IPS-11a (cell line): ENCODE measurements around the gene TMEM132C.

Experiments
- H3K4me3 ChIP-seq: one replicate; pipeline ENCODE4 v1.5.1; 2013; ENCODE audit warnings: low read depth, low read length, control low read depth

TMEM132C gene

DNA sequence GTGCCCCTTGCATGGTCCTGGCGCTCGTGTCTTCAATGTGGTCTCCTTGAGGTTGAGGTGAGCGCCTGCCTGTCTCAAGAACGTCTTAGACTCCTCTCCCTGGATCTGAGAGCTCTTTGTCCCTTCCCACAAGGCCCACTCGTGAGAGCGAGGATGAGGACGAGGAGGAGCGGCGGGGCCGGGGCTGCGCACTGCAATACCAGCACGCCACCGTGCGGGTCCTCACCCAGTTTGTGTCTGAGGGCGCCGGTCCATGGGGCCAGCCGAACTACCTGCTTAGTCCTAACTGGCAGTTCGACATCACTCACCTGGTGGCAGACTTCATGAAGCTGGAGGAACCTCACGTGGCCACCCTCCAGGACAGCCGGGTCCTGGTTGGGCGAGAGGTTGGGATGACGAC, 428.7 kb downstream of the TMEM132C start:
- no peak overlapping the region for H3K4me3 ChIP-seq

DNA sequence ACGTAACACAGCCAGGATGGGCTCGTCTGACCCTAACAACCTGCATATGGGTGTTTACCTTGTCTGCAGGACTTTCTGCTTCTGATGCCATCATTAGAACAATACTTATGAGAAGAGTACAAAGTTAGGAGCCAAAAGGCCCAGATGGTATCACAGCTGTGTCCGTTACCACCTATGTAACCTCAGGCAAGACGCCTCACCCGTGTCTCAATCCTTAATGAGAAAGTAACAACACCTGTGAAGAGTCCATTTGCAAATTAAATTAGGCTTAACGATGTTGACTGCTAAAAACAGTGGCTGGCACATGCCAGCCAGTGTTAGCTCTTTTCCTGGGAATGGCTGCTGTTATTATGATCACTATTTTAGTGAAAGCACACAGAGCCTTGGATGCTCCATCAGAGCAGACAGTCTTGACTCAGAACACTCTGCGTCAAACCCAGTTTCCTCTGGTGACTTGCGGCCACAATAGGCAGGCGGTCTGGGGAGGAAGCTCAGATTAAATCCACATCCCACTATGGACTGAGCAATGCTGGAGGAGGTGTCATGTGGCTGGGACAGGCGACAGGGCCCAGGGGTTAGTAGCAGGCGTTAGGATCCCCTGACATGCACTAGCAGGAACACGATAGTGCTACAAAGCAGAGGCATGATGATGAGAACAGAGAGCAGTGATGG, 431.5 kb downstream of the TMEM132C start:
- H3K4me3 ChIP-seq = no peak overlapping the region

DNA sequence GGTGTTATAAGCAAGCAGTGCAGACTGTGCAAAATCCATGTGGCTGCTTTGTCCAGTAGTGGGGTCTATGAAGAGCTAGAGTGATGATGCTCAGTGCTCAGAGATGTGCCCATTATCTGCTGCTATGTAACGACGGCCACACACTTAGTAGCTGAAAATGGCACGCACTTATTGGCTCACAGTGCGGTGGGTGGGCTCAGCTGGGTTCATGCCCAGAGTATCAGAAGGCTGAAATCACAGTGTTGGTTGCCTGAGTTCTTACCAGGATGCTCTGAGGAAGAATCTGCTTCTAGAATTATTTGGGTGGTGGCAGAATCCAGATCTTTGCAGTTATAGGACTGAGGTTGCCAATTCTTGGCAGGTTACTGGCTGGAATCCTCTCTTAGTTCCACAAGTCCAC, 432.1 kb downstream of the TMEM132C start:
- H3K4me3 ChIP-seq = no peak overlapping the region

DNA sequence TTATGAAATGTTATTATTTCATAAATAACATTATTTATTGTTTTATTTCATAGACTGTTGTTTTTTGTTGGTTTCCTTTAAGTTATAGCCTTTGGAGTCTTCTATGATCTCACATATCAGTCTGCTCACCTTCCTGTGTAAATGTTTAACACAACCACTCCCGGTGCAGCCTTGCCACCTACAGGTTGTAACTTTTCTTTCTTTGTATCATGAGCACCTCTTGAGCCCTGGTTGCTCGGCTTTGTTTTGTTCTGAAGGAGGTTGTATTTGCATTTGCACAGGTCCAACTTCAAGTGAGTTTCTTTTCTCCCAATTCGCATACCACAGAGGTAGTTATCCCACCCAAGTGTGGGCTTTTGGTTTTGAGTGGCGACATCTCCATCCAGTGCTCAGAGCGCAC, 435.4 kb downstream of the TMEM132C start:
- no peak overlapping the region for H3K4me3 ChIP-seq

DNA sequence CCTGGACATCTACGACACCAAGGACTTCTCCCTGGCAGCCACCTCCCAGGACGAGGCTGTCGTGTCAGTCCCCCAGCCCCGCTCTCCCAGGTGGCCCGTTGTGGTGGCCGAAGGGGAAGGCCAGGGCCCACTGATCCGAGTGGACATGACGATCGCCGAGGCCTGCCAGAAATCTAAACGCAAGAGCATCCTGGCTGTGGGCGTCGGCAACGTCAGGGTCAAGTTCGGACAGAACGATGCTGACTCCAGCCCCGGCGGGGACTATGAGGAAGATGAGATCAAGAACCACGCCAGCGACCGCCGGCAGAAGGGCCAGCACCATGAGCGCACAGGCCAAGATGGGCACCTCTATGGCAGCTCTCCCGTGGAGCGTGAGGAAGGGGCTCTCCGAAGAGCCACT, 438.2 kb downstream of the TMEM132C start:
- no peak overlapping the region for H3K4me3 ChIP-seq

DNA sequence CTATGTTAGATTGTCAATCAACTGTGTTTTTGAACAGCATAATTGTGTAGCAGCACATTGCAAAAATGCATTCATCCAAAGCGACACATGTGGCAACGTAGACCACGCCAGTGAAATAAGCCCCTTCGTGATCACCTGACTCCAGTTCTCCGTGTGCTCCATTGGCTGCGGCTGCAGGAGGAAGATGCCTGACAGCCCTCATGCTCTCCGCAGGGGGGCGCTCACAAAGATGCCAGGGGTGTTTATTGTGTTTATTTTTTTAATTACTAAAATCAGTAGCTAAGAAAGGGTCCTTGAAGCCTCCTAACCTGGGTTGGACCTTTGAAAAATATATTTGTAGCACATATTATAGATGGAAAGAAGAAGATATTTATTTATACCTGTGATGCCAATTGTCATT, 440.5 kb downstream of the TMEM132C start:
- H3K4me3 ChIP-seq = no peak overlapping the region

DNA sequence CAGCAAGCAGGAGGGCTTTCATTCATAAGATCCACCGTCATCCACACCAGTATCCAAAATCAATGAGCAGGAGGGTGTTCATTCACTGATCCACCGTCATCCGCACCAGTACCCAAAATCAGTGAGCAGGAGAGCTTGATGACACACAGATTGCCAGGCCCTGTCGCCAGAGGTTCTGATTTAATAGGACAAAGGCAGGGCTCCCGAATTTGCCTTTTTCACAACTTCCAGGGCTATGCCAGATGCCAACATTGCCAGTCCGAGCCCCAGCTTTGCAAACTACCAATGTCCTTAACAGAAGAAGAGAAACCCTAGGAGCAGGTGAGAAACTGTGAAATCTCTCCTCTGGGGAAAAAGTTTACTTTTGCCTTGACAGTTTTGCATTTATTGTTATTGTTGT, 441.8 kb downstream of the TMEM132C start:
- no peak overlapping the region for H3K4me3 ChIP-seq

DNA sequence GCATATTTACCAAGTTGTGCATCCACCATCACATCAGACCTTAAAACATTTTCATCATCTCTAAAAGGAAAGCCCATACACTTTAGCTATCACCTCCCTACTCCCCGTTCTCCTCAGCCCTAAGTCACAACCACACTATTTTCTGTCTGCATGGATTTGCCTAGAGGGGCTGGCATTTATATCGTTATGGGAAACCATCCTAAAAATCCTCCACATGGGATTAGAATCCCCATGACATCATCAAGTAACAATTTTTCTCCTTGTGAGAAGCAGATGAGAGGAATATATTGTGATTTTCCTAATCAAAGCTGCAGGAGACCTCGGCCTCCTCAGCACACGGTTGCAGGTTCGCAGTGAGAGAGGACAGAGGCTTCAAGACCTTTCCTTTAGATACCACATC, 442.7 kb downstream of the TMEM132C start:
- no peak overlapping the region for H3K4me3 ChIP-seq

DNA sequence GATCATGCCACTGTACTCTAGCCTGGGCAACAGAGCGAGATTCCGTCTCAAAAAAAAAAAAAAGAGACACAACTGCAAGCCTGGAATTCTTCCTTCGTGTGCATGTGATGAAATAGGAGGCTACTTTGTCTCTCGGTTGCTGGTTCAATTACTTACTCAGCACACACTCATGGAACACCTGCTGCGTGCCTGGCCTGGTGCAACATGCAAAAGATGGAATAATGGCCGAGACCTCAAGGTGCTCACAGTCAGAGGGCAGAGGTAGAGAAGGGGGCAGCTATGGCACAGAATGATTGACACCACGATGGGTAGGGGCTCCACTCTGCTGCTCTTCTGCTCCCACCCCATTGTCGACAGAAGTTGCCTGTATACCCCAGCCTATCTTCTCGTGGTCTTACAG, 444.5 kb downstream of the TMEM132C start:
- H3K4me3 ChIP-seq = no peak overlapping the region

DNA sequence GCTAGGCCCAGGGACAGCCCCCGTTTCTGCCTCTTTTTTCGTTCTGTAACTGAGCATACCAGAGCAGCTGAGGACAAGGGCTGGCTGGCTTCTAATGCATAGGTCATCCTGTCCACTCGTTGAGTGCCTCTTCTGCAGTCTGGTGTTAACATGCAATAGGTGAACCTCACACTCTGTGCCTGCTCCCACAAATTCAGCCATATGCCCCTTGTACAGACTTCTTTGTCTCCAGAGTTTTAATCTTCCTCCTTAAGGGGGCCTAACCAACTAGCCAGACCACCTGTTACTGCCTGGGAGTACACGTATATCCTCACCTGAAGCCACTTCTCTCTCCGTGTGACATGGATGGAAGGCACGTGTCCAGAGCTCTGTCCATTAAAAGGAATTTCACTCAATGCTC, 445.7 kb downstream of the TMEM132C start:
- no peak overlapping the region for H3K4me3 ChIP-seq

DNA sequence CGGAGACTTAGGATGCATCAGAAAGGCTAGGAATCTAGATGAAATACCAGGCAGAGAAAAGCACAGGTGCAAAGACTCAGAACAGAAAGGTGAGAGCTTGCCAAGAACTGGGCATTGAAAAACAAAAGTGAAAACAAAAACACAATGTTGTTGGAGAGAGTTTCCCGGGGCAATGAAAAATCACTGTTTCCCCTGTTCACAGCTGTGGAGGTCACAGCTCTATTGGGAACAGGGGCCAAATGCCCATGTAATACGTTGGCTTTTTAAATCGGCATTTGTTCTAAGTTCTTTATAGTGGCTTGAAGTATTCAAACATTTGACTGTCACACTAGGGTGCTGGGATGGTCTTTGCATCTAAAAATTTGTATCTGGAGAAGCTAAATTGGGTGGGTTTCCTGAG, 448.5 kb downstream of the TMEM132C start:
- H3K4me3 ChIP-seq = no peak overlapping the region

DNA sequence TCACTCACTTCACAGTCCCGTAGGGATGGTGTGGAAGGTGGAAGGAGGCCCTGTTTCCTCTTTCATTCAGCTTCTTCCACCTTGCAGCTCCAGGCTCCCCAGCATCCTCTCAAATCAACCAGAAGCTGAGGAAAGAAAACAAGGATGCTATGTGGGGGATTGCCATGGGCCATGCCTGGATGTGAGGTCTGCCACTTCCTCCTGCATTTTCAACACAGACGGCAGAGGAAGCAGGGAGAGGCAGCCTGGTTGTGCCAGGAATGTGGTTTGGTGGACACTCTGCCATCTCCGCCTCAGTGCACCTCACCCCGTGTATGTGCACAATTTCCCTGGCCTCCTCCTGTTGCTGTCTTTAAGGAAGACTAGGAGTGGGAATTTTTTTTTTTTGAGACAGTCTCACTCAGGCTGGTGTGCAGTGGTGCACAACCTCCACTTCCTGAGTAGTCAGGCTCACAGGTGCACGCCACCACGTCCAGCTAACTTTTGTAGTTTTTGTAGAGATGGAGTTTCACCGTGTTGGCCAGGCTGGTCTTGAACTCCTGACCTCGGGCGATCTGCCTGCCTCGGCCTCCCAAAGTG, 457.6 kb downstream of the TMEM132C start:
- H3K4me3 ChIP-seq = no peak overlapping the region

DNA sequence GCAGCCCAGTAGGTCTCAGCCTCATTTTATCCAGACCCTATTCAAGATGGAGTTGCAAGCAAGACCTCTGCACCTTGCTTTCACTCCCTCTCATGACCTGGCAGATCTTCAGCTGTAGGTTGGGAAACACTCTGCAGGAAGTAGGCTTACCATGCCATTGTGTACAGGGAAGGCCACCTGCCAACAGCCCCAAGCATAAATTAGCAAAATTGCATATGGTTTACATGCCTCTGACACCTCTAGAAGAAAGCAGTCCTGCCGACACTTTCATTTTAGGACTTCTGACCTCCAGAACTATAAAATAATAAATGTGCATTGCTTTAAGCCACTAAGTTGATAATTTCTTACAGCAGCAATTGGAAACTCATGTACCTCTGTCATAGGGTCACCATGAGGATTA, 459.9 kb downstream of the TMEM132C start:
- H3K4me3 ChIP-seq = no peak overlapping the region

DNA sequence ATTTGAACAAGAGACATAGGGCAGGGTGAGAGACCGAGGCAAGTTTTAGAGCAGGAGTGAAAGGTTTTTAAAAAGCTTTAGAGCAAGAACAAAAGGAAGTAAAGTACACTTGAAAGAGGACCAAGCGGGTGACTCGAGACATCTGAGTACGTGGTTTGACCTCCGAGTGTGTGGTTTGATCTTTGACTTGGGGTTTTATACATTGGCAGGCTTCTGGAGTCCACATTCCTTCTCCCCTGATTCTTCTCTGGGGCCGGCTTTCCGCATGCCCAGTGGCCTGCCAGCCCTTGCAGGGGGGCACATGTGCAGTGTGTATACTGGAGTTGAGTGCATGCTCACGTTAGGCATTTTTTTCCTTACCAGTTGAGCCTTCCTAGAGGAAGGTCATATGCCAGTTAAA, 460.5 kb downstream of the TMEM132C start:
- no peak overlapping the region for H3K4me3 ChIP-seq

DNA sequence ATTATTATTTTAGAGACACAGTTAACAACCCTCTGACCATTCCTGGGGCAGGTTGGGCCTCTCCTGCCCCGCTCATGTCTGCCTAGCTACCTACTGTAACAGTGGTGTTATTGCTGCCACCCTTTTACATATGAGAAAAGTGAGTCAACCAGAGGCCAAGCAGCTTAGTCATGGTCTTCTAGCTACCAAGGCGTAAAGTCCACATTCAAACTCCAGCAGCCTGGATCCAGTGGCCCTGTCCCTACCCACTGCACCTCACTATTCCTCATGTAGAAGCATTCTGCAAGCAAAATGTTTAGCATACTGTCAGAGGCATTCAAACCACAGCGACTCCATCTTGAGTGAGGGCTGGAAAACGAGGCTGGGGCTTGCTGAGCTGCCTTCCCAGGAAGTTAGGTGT, 461.0 kb downstream of the TMEM132C start:
- no peak overlapping the region for H3K4me3 ChIP-seq

DNA sequence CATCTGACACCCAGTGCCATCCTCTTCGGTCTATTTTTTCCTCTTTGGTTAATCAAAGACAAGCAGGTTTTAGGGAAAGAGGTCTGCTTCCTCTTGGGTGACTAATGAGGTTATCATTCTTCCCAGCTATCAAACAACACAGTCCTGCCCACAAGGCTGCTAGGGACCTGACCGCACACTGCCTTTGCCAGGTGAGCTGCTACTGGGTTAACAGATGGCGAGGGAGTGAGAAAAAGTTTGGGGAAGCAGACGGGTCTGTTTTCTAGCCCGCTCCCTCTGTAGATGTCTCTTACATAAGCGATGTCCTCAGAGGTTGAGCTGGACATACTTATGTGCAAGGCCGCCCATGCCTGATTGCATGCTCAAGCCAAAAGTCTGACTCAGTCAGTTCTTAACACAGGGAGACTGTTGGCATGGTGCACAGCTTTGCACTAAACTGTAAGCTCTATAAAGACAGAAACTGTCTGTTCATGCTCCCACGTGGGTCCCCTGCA, 462.7 kb downstream of the TMEM132C start:
- no peak overlapping the region for H3K4me3 ChIP-seq

DNA sequence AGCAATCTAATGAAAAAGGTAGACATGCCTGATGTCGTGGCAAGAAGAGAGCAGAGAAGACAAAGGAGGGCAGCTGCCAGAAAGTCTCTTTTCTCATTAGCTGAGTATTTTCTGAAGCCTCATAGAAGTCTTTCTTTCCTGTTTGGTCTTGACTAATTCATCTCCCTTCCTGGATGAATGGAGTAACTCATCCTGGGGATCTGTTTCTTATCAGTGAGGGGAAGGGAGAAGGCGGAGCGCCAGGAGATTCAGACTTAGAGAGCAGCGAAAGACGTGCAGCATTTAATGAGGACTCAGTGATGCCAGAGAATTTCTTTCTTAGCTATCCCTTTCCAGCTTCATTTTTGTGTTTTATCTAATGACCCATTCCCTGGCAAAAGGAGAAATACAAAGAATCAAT, 467.4 kb downstream of the TMEM132C start:
- H3K4me3 ChIP-seq = no peak overlapping the region

DNA sequence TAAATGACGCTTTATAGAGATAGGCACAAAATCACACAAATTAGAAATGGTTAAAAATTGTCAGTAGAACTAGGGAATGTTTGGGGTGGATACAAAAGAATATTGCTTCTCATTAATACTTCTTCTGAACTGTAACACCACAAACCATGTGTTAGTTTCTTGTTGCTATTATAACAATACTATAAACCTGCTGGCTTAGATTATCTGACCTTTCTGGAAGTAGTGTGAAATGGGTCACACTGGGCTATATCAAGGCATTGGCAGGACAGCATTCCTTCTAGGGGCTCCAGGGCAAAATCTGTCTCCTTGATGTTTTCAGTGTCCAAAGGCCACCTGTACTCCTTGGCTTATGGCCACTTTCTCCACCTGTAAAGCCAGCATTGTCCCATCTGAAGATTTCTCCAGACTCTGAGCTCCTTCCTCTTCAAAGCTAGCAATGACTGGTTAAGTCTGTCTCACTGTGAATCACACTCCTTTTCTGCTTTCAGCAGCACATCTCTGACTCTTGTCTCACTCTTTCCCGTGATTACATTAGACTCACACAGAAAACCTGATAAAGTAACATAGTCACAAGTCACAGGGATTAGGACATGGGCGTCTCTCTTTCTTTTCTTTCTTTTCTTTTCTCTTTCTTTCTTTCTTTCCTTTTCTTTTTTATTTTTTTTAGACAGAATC, 470.5 kb downstream of the TMEM132C start:
- no peak overlapping the region for H3K4me3 ChIP-seq

DNA sequence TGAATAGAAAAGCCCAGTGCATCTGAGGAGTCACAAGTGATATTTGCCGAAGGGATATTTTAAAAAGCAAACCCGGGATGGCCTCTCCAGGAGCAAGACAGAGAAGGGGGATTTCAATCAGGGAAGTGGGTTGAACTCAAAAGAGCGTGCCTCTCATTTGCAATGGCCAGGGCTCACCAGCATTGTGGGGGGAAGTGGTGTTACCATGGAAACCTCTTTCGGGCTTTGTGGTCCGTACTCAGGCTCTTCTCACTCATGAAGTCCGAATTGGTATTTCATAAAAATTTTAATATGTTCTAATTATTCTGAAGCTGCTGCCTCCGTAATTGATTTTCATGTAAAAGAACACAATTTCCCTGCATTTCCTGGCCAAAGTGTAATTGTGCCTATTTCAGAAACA, 476.9 kb downstream of the TMEM132C start:
- H3K4me3 ChIP-seq = no peak overlapping the region

DNA sequence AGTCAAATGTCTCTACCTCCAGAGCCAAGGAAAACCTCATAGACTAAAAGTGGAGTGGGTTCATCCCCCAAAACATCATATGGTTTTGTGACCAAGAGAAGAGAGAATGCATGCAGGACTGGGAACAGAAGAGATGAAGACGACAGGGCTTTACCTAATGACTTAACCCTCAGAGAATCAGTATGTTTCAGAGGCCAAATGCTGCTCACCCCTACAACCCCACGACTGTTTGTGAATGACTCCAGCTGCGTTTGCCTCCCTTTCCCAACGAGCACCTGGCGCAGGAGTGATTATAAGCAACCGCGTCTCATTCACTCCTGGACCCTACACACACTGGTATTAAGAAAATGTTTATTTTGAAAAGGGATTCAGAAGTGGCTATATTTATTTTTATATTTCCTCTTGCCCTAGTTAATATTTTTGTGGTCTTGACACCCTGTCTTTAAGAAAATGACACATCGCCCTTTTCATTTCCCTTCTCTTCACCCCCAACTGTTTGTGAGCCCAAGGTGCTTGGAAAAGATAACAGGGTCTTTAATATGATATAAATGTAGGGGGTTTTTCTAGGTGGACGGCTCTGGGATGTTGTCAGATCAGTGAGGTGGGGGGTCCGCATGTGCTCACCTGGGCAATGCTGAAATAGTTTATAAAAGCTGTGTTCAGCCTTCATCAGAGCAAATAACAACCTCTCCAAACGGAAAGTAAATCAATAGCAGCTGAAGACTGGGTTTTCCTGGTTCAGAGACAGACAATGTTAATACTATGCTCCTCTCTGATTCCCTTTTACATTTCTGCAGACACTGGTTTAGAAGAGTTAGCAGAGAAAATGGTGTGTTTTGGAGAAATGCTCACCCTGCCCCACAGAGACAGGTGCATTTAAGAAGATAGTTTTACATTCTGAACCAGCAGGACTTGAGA, 479.1 kb downstream of the TMEM132C start:
- no peak overlapping the region for H3K4me3 ChIP-seq

DNA sequence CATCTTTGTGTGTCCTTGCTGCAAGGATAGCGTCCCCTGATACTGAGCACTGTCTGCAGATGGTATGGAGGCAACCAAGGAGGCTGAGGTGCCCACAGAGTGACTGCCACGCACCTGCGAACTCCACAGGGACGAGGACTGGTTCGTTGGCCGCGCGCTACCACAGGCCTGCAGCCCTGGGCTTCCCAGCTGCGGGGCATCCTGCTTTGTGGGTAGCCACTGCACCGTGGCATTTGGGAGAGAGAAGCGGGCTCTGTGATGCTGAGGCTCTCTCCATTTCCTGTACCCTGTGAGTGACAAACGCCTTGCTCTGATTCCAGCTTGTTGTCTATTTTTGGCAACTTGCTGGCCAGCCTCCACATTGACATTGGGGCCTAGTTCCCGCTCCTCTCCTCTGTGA, 480.5 kb downstream of the TMEM132C start:
- no peak overlapping the region for H3K4me3 ChIP-seq
